GM12892 (cell line): ENCODE results near the gene DNAH1.

ENCODE experiments used
- POLR2A ChIP-seq: IDR thresholded peaks from 2 replicates; pipeline ENCODE4 v1.6.1; 2011; ENCODE audit warnings: low read depth, low read length, control low read depth
- TAF1 ChIP-seq: IDR thresholded peaks from 2 replicates; pipeline ENCODE4 v1.6.1; 2011; ENCODE audit warnings: low read depth, mild to moderate bottlenecking, control low read depth, low read length, borderline replicate concordance

DNA sequence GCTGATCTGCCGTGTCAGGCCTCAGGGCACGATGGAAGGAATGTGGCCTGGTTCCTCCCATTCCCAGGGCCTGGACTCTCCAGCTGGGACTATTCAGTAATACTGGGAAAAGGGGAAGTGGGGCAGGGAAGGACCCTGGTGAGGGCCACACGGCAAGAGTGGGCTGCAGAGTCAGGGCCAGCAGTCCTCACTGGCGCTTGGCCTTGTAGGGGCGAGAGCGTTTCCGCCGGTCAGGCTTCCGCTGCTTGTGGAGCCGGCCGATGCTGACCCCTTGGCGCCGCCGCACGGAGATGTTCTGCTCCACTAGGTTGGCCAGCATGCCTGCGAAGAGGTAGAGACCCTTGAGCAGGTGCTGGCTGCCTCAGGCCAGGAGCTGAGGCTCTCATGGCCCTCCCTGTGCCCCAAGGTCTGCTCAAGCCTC, 86.0 kb downstream of the DNAH1 start:
- no peak for TF ChIP-seq POLR2A
- no peak for TF ChIP-seq TAF1
